Mammary epithelial cell (primary cell): Measurements from ENCODE around the gene ARHGAP44.

Experiments
- EZH2 ChIP-seq: IDR thresholded peaks from 2 replicates; pipeline ENCODE4 v1.6.1; 2012; ENCODE audit warnings: low read length, inconsistent platforms, borderline replicate concordance
- TF ChIP-seq, protein P1 (sequence below), 2 donors: IDR thresholded peaks in 1 of 2; conservative IDR thresholded peaks in 1 of 2; 2 replicates each; pipeline ENCODE4 v1.5.1; 2011 to 2012; ENCODE audit warnings: inconsistent platforms in 2 of 2, low read length in 2 of 2, mild to moderate bottlenecking in 2 of 2, control low read depth in 1 of 2, low read depth in 1 of 2; ENCODE audit not compliant: insufficient read depth in 1 of 2; ENCODE audit errors: extremely low read depth in 1 of 2

DNA sequence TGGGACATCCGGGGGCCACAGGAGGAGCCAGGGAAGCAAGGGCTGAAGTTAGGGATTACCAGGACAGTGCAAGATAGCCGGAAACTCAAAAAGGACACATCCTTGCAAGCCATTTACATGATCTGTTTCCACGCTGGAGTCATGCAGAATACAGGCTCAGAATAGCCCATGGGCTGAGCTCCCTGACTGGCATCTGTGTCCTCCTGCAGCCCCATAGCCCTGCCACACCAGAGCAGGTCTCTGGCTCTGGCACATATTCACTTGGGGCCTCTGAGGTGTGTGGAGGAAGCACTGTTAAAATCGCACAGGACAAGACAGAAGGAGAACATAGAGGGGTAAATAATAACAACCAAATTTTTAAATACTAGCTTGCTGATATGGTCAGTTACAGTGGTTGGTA, 162.7 kb downstream of the ARHGAP44 start:
- TF ChIP-seq, protein P1, sequence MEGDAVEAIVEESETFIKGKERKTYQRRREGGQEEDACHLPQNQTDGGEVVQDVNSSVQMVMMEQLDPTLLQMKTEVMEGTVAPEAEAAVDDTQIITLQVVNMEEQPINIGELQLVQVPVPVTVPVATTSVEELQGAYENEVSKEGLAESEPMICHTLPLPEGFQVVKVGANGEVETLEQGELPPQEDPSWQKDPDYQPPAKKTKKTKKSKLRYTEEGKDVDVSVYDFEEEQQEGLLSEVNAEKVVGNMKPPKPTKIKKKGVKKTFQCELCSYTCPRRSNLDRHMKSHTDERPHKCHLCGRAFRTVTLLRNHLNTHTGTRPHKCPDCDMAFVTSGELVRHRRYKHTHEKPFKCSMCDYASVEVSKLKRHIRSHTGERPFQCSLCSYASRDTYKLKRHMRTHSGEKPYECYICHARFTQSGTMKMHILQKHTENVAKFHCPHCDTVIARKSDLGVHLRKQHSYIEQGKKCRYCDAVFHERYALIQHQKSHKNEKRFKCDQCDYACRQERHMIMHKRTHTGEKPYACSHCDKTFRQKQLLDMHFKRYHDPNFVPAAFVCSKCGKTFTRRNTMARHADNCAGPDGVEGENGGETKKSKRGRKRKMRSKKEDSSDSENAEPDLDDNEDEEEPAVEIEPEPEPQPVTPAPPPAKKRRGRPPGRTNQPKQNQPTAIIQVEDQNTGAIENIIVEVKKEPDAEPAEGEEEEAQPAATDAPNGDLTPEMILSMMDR (conservative IDR thresholded peaks at IDR 0.05 in 1 of 2, IDR thresholded peaks at IDR 0.05 in 1 of 2; ENCODE audit: extremely low read depth in 1 of 2, insufficient read depth in 1 of 2, low read depth in 1 of 2, low read length in 2 of 2) = no peak
- TF ChIP-seq EZH2 = no peak
